HG02852 (cell line): ENCODE results near the gene UTP4.

Source experiments
- ATAC-seq: cut with Tn5 transposase; IDR thresholded peaks from one replicate; pipeline ENCODE4 v1.9.1; 2021; ENCODE audit warnings: mild to moderate bottlenecking, moderate library complexity; ENCODE audit not compliant: unreplicated experiment

Gene UTP4

DNA sequence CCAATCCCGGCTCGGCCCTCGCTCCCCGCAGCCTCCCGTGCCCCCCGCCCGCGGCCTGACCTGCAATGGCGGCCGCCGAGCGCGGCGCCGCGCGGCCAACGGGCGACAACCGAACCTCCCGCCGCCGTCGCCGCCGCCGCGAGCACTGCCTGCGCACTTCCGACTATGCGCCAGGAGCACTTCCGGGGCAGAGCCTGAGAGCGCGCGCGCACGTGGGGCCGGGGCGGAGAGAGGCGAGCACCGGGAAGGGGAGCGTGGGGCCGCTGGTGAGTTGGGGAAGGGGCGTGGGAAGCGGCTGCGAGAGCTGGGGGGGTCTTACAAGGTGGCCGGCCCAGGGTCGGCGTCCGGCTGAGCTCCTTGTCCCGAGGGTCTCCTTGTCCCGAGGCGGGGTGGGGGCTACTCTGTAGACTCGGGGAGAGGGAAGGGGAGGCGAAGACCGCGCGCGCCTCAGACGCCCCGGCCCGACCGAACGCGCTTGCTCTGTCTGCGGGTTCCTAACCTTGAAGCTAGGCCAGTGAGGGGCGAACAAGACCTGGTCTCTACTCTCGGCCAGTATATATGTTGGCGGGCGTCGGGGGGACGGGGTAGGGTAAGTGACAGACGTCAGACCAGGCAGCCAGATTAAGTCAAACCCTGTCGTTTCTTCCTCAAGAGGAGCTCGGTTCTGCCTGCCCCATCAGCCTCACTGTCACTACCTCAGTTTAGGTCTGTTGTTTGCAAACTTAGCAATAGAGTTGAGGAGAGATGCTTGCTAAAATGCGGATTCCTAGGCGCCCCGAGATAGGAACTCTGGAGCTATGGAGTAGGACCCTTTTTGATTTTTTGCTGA lies at the start of gene UTP4, which contains the start of gene CHTF8:
TSS of gene UTP4 (plus strand) at position 226 of the 829 bp plus-strand sequence. CDS start 811 bp downstream, outside the sequence.
TSS of gene CHTF8 (minus strand) at position 165 of the 829 bp plus-strand sequence. CDS start 11,130 bp downstream, outside the sequence.
- peak; percentile 89 for ATAC-seq

DNA sequence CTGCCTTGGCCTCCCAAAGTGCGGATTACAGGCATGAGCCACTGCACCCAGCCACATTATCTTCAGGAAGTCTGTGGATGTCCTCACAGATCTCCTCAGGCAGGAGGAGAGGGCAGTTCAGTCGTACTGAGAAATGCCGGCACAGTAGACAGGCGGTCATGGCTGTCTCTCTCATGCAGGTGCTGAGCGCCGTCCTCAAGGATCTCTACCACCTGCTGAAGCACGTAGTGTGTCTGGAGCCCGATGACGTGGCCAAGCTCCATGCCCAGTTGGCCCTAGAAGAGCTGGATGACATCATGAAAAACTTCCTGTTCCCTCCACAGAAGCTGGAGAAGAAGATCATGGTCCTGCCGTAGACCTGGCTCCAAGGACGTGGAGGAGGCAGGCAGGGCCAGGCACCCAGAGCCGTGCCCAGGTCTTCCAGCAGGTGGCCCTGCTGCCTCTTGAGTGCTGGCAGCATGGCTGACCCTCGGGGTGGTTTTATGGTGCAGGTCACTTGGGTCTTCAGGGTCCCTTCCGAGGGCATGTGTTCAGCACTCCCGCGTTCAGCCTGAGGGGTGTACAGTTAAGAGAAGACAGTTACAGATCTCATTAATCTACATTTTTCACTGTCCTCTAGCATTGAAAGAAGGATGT lies 49.0 kb upstream of the UTP4 start:
- ATAC-seq: no peak

GRCh38 chr16:69084289-69084688 lies 48.2 kb upstream of the UTP4 start:
- no peak for ATAC-seq

GRCh38 chr16:69085032-69085695 lies 47.3 kb upstream of the UTP4 start:
- no peak for ATAC-seq

- no peak for ATAC-seq
Observed at GRCh38 chr16:69087161-69087581, 45.3 kb upstream of the UTP4 start.

GRCh38 chr16:69088684-69089083 lies 43.8 kb upstream of the UTP4 start:
- ATAC-seq: no peak

- ATAC-seq: no peak
Observed at GRCh38 chr16:69089091-69089910, 43.1 kb upstream of the UTP4 start.

GRCh38 chr16:69093974-69094373 lies 38.5 kb upstream of the UTP4 start:
- no peak for ATAC-seq

DNA sequence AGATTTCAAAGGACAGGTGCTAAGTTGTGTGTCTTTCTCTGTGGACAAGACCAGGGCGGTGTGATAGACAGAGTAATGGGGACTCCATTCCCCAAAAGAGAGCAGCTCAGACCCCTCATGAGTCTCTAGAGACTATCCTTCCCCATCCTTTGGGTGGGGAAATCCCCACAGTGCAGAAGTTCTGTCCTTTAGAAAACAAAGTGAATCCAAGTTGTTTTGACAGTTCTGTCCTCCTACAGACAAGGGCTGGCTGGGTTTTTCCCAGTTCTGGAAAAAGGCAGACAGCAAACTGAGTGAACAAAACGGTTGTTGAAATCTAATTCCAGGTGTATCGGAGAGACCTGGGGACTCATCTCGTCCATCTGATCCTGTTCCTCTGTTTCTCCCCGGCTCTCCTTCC lies 37.9 kb upstream of the UTP4 start:
- ATAC-seq: no peak

DNA sequence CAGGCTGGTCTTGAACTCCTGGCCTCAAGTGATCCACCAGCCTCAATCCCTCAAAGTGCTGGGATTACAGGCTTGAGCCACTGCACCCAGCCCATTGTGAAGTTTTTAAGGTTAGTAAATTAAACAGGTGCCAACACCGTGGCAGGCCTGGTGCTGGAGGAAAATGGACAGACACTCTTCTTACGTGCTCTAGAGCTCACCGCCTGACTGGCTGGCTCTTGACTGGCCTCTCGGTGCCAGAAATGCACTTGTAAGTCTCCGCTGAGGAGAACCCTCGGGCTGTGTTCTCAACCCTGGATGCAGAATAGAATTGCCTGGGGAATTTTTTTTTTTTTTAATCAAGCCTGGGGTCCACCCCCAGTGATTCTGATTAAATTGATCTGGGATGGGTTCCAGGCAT lies 37.3 kb upstream of the UTP4 start:
- no peak for ATAC-seq

DNA sequence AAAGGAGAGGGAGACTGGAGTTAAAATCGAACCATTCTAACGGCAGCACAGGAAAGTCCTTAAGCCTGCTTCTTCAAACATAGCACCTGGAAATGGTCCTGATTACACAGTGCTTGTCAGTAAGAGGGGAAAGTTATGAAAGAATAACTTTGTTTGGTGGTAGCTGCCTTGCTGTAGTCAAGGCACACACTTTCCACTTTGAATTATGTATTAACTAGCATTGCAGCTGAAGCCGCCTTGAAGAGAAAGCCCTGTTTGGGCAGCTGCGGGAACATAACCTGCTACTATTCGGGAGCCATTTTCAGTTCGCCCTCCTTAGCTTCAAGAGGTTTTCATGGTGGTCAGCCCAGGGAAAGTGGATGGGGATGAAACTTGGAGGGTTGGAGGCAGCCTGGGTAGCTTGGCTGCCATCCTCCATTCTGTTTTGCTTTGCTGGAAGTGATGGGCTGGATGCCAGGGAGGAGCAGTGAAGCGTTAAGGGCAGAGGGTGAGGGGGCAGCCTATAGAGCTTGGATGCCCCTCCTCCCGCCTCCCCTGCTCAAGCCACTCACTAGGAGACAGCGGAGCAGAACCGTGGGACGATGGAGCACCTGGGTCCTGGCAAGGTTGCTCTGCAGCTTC lies 32.3 kb upstream of the UTP4 start:
- ATAC-seq: no peak

GRCh38 chr16:69105501-69106361 lies 26.7 kb upstream of the UTP4 start, which contains the start of gene HAS3:
TSS of gene HAS3 (plus strand) at chr16:69105653. CDS start at chr16:69109396, 3,743 bp downstream.
- peak; percentile 50 for ATAC-seq

DNA sequence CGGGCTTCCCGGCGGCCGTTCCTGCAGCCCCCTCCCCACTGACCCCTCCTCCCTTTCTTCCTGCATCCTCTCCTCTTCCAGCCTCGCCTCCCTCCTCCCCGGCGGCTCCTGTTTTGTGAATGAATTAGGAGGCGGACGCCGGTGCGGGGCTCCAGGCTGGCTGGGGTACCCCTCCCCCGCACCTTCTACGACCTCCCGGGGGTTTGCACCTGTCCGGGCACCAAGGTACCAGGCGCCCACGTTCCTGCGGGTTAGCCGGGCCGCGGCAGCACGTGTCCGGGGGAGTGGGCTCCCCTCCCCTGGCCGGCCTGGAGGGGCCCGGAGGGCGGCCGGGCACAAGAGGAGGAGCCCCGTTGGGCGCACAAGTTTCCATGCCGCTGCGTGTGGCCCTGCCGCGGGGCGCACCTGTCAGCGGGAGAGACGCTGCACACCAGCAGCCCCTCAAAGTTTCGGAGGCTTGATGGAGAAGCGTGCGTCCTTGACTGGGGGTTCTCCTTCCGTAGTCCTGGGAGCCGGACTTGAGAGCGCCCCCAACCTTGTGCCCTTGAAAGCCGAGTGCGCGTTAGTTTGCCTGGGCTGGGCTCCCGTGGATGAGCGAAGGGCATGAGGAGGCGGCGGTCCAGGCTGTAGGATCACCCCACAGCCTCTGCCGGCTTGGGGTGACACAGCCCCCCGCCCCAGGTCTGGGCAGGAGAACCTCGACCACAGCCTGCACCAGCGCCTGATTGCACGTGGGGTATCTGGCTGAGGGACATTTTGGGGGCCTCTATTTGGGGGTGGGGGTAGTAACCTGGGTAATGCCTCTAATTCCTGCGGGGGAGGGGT lies 25.7 kb upstream of the UTP4 start:
- ATAC-seq: no peak

DNA sequence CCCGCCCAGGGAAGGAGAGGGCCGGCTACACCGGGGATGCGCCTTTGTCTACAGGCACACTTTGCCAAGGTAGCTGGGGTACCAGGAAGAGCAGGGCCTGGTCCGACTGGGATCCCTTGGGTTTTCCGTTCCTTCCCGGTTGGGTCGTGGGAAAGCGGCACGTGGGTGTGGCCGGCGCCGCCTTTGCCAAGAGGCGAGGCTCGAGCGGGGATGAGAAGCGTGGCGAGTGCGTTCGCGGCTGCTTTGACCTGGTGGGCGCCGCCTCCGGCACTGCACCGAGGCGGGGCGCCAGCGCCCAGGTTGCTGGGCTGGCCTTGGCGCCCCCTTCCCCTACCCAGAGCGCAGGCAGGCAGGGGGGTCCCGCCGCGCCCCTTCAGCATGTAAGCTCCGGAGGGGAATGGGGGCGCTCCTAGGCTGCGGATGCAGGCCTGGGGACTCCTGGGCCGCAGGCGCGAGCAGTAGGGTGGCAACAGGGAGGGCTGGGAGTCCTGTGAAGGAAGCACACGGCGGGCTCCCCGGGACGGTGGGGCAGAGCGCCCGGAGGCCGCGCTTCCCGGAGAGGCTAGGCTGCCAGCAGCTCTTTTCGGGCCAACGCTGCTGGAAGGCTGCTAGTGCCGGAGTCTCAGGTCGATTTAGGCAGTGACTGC lies 25.0 kb upstream of the UTP4 start:
- no peak for ATAC-seq

DNA sequence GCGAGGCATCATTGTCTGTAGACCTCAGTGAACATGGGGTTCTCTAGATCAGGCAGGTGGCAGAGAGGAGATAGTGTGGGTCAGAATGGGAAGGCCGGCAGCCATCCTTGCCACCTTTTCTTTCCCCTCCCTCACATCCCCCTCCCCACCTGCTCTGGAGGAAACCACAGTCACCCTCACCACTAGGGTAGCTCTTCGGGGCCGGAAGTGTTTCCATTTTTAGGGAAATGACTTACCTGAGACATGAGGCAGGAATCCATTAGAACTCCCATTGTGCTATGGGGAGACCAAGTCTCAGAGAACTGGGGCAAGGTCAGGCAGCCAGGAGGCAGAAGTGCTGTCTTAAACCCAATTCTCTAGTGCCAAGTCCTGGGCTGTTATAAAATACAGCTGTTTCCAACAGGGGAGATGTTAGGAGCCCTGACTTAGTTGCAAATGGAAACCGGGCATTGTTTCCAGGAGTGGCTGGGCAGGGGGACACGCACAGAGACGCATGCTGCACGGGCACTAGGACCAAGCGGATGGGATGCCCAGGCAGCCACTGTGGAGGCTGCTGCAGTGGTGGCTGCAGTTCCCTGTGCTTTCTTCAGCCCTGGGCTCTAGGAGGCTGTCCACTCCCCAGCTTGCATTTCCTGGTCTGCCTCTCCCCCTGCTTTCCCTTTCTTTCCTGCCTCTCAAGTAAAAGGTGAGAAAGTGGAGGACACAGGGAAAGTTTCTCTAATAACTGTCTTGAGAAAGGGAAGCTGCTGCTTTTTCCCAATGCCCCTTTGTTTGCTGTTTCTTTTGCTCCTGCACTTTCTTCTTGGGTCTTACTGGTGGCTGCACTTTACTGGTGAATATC lies 24.2 kb upstream of the UTP4 start:
- no peak for ATAC-seq

DNA sequence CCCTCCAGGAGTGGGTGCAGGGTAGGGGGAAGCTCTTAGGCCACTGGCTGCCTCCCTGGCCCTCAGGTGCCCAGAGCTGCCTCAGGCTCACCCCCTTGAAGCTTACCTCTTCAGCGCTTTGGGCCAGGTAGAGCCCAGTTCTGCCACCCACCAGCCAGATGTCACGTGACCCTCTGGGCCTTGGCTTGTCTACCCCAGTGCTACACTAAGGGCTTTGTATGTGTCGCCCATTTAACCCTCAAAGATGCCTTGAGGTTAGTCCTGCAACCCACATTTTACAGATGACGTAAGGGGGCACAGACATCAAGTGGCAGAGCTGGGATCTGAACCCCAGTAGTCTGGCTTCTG lies 23.6 kb upstream of the UTP4 start:
- ATAC-seq: no peak
